H1 (cell line): ENCODE results near the gene SLC8A3. TPM values are rescaled to one million over a fixed set of nuclear protein-coding genes. Genes with fewer than 3 reads are reported as not detected.

Experiments
- EGR1 ChIP-seq: IDR thresholded peaks from 2 replicates; pipeline ENCODE4 v1.6.1; 2011; ENCODE audit warnings: low read depth, low read length, borderline replicate concordance
- GABPA ChIP-seq: IDR thresholded peaks from 2 replicates; pipeline ENCODE4 v1.6.1; 2011; ENCODE audit warnings: mild to moderate bottlenecking, low read length, moderate library complexity, borderline replicate concordance; ENCODE audit not compliant: insufficient read depth
- polyA plus RNA-seq, 7 experiments: library from polyadenylated mRNA; depleted of rRNA in 3 of 7; stranded (reverse) in 5 of 7; unstranded in 2 of 7; fragments of >200 nt in 5 of 7; fragments of 200-250 nt in 2 of 7; gene quantifications; 1 replicate in 5 of 7; 2 replicates in 1 of 7; 4 replicates in 1 of 7; pipeline versions ENCODE4 v1.2.1 to v1.2.3, GENCODE V29; 2011 to 2013; ENCODE audit warnings: missing spikeins in 2 of 7, mixed read lengths in 2 of 7
- total RNA-seq: library from RNA; stranded (reverse); fragmentation: NEBNext Ultra II Directional; extraction: Animal tissue kit (Norgen Biotek cat#: 25700); gene quantifications from 2 replicates; pipeline ENCODE4 v1.2.1, GENCODE V29; 2021

The SLC8A3 gene
- total and polyA plus RNA-seq, 2 of the 8 experiments (the other 6 are each of a cell fraction or from before 2014, with no cell fraction given), result 0.38 to 1.1 TPM

- TF ChIP-seq GABPA (no peak), EGR1 (no peak)
Measured at GRCh38 chr14:70140614-70141013, 48.1 kb downstream of the SLC8A3 start (continued).
